K562 (cell line): ENCODE data around the gene EFCAB10. TPM values are rescaled to one million over a fixed set of nuclear protein-coding genes. Genes with fewer than 3 reads are reported as not detected.

Experiments
- ARID1B ChIP-seq: fragments of 450-650 bp; IDR thresholded peaks from 2 replicates; pipeline ENCODE4 v1.6.1; 2016; ENCODE audit warnings: antibody characterized with exemption, mild to moderate bottlenecking, inconsistent platforms
- CBFA2T3 ChIP-seq: fragments of 450-650 bp; IDR thresholded peaks from 2 replicates; pipeline ENCODE4 v1.6.1; 2017
- ESRRA ChIP-seq: fragments of 450-650 bp; IDR thresholded peaks from 2 replicates; pipeline ENCODE4 v1.6.1; 2014; ENCODE audit warnings: low read depth, mild to moderate bottlenecking, moderate library complexity, borderline replicate concordance
- HCFC1 ChIP-seq: IDR thresholded peaks from 2 replicates; pipeline ENCODE4 v1.6.1; 2012; ENCODE audit warnings: low read depth, low read length, improper control_type of control experiment
- KDM1A ChIP-seq, 2 experiments: fragments of 450-650 bp; IDR thresholded peaks; 2 replicates each; pipeline ENCODE4 v1.6.1; 2016; ENCODE audit warnings: mild to moderate bottlenecking in 2 of 2
- MAZ ChIP-seq, 2 experiments: fragments of 450-650 bp in 1 of 2; sonication (generic) in 1 of 2; formaldehyde crosslinking; IDR thresholded peaks in 1 of 2; conservative IDR thresholded peaks in 1 of 2; 2 replicates each; pipeline versions ENCODE4 v1.4.0 to v1.5.0; 2020; ENCODE audit warnings: mild to moderate bottlenecking in 1 of 2, missing genetic modification reagents in 1 of 2
- MTF1 ChIP-seq: fragments of 250-450 bp; sonication (Bioruptor Pico); IDR thresholded peaks from 2 replicates; pipeline ENCODE4 v1.9.0; 2021; ENCODE audit warnings: moderate library complexity, mild to moderate bottlenecking, inconsistent platforms, borderline replicate concordance
- PHB ChIP-seq: fragments of 250-450 bp; sonication (Bioruptor Pico); IDR thresholded peaks from 2 replicates; pipeline ENCODE4 v1.5.0; 2021
- RBM39 ChIP-seq: fragments of 200-400 bp; formaldehyde crosslinking; optimal IDR thresholded peaks from 2 replicates; pipeline ENCODE3; 2018; ENCODE audit warnings: low read depth, low read length
- SMC3 ChIP-seq: conservative IDR thresholded peaks from 2 replicates; pipeline ENCODE4 v1.6.1; 2011; ENCODE audit warnings: low read depth, low read length, improper control_type of control experiment; ENCODE audit not compliant: insufficient read depth
- SRSF3 ChIP-seq: fragments of 200-400 bp; formaldehyde crosslinking; IDR thresholded peaks from 2 replicates; pipeline ENCODE4 v1.6.1; 2016; ENCODE audit warnings: mild to moderate bottlenecking, low read length, moderate library complexity; ENCODE audit not compliant: insufficient read depth
- STAG1 ChIP-seq: sonication (generic); formaldehyde crosslinking; IDR thresholded peaks from 2 replicates; pipeline ENCODE4 v1.5.0; 2020; ENCODE audit warnings: missing genetic modification reagents, borderline replicate concordance
- TRIM24 ChIP-seq, 2 experiments: fragments of 450-650 bp; IDR thresholded peaks; 2 replicates each; pipeline ENCODE4 v1.6.1; 2016
- ZC3H8 ChIP-seq: fragments of 450-650 bp; IDR thresholded peaks from 2 replicates; pipeline ENCODE4 v1.6.1; 2017
- ZNF212 ChIP-seq: fragments of 450-650 bp; formaldehyde crosslinking; IDR thresholded peaks from 2 replicates; pipeline ENCODE4 v1.4.0; 2020; ENCODE audit warnings: mild to moderate bottlenecking
- ZNF324 ChIP-seq: fragments of 250-450 bp; sonication (Bioruptor Pico); IDR thresholded peaks from 2 replicates; pipeline ENCODE4 v1.4.0; 2020; ENCODE audit warnings: mild to moderate bottlenecking
- ZNF778 ChIP-seq: fragments of 450-650 bp; formaldehyde crosslinking; IDR thresholded peaks from 2 replicates; pipeline ENCODE4 v1.4.0; 2020; ENCODE audit warnings: mild to moderate bottlenecking, moderate library complexity
- polyA plus RNA-seq, 8 experiments: library from polyadenylated mRNA; depleted of rRNA in 4 of 8; stranded (reverse) in 5 of 8; unstranded in 3 of 8; fragments of >200 nt; fragmentation: Nextera tagmentation in 2 of 8; fragmentation: Illumina TruSeq in 1 of 8; extraction: Ambion mirVana in 2 of 8; extraction: Trizol in 1 of 8; gene quantifications; 2 replicates each; pipeline versions ENCODE4 v1.2.1 to v1.2.3, GENCODE V29; 2011 to 2014; ENCODE audit warnings: inconsistent platforms in 1 of 8, missing spikeins in 1 of 8
- total RNA-seq, 7 experiments: library from RNA; depleted of rRNA in 6 of 7; stranded (reverse); fragments of >200 nt in 6 of 7; fragmentation: Illumina TruSeq in 2 of 7; extraction: Trizol in 2 of 7; gene quantifications; 2 replicates each; pipeline versions ENCODE4 v1.2.1 to v1.2.3, GENCODE V29; 2011 to 2021; ENCODE audit warnings: low replicate concordance in 1 of 7
- TF ChIP-seq, protein P1 (sequence below): fragments of 450-650 bp; IDR thresholded peaks from 2 replicates; pipeline ENCODE4 v1.6.1; 2016; ENCODE audit warnings: low read depth, mild to moderate bottlenecking, moderate library complexity
- TF ChIP-seq, protein P2 (sequence below), 2 experiments: IDR thresholded peaks in 1 of 2; conservative IDR thresholded peaks in 1 of 2; 2 replicates each; pipeline ENCODE4 v1.6.1; 2016; ENCODE audit warnings: low read depth in 2 of 2, mild to moderate bottlenecking in 1 of 2, missing compliant biosample characterization in 1 of 2, missing genetic modification characterization in 1 of 2, moderate library complexity in 1 of 2
- TF ChIP-seq, protein P3 (sequence below): fragments of 450-650 bp; IDR thresholded peaks from 2 replicates; pipeline ENCODE4 v1.6.1; 2017; ENCODE audit warnings: antibody characterized with exemption
- TF ChIP-seq, protein P4 (sequence below), 2 experiments: fragments of 200-800 bp in 1 of 2; sonication (Bioruptor generic) in 1 of 2; sonication (generic) in 1 of 2; formaldehyde crosslinking in 1 of 2; IDR thresholded peaks in 1 of 2; conservative IDR thresholded peaks in 1 of 2; 2 replicates each; pipeline versions ENCODE4 v1.5.0 to v1.6.1; 2016 to 2020; ENCODE audit warnings: missing compliant biosample characterization in 1 of 2, missing genetic modification characterization in 1 of 2, missing genetic modification reagents in 1 of 2

EFCAB10 gene
- total and polyA plus RNA-seq, 9 of the 15 experiments (the other 6 are each of a cell fraction or from before 2014, with no cell fraction given), result 5.0 to 21.4 (median 16.8) TPM

DNA sequence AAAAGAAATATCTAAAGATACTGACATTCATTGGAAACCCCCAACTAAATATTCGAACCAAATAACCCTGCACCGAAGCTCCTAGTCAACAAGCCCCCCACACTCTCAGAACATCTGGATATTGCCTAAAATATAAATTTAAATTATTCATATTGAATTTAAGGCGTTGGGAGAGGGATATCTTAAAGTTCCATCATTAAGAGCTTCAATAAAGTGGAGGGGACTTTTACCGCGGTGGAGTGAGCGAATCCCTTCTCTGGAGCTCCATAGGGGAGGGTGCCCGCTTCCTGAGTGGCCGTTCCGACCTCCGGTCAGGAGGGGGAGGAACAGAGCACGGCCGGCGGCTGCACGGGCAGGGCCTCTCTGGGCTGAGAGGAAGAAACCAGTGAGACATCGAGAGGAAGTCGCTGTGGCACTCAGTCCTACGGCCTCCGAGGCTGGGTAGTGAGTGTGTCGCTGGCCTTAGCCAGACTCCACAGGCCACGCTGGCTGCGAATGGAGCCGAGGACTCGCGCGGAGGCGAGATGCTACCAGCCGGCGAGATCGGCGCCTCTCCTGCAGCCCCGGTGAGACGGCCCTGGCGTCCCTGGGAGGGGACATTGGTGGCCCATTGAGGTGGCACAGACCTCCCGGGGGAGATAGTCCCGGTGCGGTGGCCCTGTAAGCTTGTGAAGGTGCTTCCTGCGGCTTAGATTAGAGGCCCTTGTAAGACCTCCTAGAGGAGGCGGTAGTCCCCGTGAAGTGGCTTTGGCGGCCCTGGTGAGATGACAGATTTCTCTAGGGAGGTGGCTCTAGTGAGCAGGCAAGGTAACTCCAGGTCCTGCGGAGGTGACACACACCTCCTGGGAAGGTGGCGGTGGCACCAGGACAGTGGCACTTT lies 49.3 kb downstream of the EFCAB10 start, which contains the start of gene RINT1 (continued):
- TF ChIP-seq RBM39 (peak; percentile 87), ZNF212 (no peak), ESRRA (peak; percentile 81), ARID1B (peak; percentile 36), CBFA2T3 (peak; percentile 12; the same call in 1 of the 2 replicates), MAZ (CRISPR knock-in tag; conservative IDR thresholded peaks at IDR 0.05 in 1 of 2, IDR thresholded peaks at IDR 0.05 in 1 of 2) (peak; percentile 75 to 92), STAG1 (no peak), PHB (CRISPR knock-in tag) (no peak; the same call in 1 of the 2 replicates), ZNF778 (CRISPR knock-in tag) (no peak), MTF1 (no peak), HCFC1 (peak; percentile 85), ZNF324 (CRISPR knock-in tag) (no peak; the same call in 1 of the 2 replicates), SMC3 (peak; percentile 24; the same call in 1 of the 2 replicates), SRSF3 (no peak), KDM1A (IDR thresholded peaks at IDR 0.05) (no peak), ZC3H8 (no peak; the same call in 1 of the 2 replicates), TRIM24 (IDR thresholded peaks at IDR 0.05) (0 out of 4 replicates have a peak, but pooled peaks of 1 of the 2 experiments have one; percentile 46)
- TF ChIP-seq, protein P1, sequence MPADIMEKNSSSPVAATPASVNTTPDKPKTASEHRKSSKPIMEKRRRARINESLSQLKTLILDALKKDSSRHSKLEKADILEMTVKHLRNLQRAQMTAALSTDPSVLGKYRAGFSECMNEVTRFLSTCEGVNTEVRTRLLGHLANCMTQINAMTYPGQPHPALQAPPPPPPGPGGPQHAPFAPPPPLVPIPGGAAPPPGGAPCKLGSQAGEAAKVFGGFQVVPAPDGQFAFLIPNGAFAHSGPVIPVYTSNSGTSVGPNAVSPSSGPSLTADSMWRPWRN, result peak; percentile 27; the same call in 1 of the 2 replicates
- TF ChIP-seq, protein P2, sequence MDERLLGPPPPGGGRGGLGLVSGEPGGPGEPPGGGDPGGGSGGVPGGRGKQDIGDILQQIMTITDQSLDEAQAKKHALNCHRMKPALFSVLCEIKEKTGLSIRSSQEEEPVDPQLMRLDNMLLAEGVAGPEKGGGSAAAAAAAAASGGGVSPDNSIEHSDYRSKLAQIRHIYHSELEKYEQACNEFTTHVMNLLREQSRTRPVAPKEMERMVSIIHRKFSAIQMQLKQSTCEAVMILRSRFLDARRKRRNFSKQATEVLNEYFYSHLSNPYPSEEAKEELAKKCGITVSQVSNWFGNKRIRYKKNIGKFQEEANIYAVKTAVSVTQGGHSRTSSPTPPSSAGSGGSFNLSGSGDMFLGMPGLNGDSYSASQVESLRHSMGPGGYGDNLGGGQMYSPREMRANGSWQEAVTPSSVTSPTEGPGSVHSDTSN (CRISPR knock-in tag; IDR thresholded peaks at IDR 0.05; ENCODE audit: low read depth), result no peak
- TF ChIP-seq, protein P2 (tag; conservative IDR thresholded peaks at IDR 0.05; ENCODE audit: low read depth), result no peak
- TF ChIP-seq, protein P3, sequence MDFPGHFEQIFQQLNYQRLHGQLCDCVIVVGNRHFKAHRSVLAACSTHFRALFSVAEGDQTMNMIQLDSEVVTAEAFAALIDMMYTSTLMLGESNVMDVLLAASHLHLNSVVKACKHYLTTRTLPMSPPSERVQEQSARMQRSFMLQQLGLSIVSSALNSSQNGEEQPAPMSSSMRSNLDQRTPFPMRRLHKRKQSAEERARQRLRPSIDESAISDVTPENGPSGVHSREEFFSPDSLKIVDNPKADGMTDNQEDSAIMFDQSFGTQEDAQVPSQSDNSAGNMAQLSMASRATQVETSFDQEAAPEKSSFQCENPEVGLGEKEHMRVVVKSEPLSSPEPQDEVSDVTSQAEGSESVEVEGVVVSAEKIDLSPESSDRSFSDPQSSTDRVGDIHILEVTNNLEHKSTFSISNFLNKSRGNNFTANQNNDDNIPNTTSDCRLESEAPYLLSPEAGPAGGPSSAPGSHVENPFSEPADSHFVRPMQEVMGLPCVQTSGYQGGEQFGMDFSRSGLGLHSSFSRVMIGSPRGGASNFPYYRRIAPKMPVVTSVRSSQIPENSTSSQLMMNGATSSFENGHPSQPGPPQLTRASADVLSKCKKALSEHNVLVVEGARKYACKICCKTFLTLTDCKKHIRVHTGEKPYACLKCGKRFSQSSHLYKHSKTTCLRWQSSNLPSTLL, result no peak
- TF ChIP-seq, protein P4, sequence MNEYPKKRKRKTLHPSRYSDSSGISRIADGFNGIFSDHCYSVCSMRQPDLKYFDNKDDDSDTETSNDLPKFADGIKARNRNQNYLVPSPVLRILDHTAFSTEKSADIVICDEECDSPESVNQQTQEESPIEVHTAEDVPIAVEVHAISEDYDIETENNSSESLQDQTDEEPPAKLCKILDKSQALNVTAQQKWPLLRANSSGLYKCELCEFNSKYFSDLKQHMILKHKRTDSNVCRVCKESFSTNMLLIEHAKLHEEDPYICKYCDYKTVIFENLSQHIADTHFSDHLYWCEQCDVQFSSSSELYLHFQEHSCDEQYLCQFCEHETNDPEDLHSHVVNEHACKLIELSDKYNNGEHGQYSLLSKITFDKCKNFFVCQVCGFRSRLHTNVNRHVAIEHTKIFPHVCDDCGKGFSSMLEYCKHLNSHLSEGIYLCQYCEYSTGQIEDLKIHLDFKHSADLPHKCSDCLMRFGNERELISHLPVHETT (CRISPR knock-in tag; conservative IDR thresholded peaks at IDR 0.05 in 1 of 2, IDR thresholded peaks at IDR 0.05 in 1 of 2), result no peak; a peak in 1 of 4 replicates
